ENCODE results near the gene FADS3.
"Not testable (repeated sequence)": the region's sequence is repeated elsewhere in the genome, so short reads cannot be mapped to it uniquely, and the experiment has no call there.

FADS3 gene

DNA sequence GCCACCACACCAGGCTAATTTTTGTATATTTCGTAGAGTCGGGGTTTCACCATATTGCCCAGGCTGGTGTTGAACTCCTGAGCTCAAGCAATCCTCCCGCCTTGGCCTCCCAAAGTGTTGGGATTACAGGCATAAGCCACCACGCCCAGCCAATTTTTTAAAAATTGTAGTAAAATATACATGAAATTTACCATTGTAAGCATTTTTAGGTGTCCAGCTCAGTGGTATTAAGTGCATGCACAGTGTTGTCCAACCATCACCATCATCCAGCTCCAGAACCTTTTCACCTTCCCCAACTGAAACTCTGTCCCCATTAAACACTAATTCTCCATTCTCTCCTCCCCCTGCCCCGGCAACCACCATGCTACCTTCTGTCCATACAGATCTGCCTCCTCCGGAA is 8.5 kb downstream of the FADS3 start:
- Histone ChIP-seq H3K36me3 (ENCODE audit: insufficient read depth, insufficient read length, low read length) (peaks cover 24% of the 10 kb centered on the region), H3K27me3 (ENCODE audit: insufficient read depth, insufficient read length) (no peaks in the 10 kb centered on the region), H3K9ac (ENCODE audit: insufficient read length, low read depth) (no peak overlapping the region), H3K4me1 (ENCODE audit: insufficient read depth, insufficient read length) (peaks cover 29% of the 10 kb centered on the region), H3K9me3 (ENCODE audit: insufficient read depth, low read length) (peaks cover 6% of the 10 kb centered on the region; the same call in 1 of the 2 replicates), H3K4me3 (ENCODE audit: insufficient read length, low read depth) (no peak overlapping the region)
- TF ChIP-seq SUZ12 (IDR thresholded peaks at IDR 0.05; ENCODE audit: extremely low read depth, insufficient read depth, insufficient read length) (no peak), YY1 (IDR thresholded peaks at IDR 0.05; ENCODE audit: insufficient read depth, insufficient read length) (no peak), ZNF274 (IDR thresholded peaks at IDR 0.05; ENCODE audit: low read depth, low read length) (no peak)
- DNase-seq (ENCODE audit: low read depth, low spot score): no peak

DNA sequence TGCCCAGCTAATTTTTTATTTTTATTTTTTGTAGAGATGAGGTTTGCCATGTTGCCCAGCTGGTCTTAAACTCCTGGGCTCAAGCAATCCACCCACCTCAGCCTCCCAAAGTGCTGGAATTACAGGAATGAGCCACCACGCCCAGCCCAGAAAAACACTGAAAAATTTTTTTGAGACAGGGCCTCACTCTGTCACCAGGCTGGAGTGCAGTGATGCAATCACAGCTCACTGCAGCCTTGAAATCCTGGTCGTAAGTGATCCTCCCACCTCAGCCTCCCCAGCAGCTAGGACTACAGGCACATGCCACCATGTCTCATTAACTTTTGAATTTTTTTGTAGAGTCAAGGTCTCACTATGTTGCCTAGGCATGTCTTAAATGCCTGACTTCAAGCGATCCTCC is 9.1 kb downstream of the FADS3 start:
- H3K4me1 ChIP-seq (ENCODE audit: insufficient read depth, insufficient read length): peaks cover 29% of the 10 kb centered on the region
- H3K9me3 ChIP-seq (ENCODE audit: insufficient read depth, low read length); DNase-seq (ENCODE audit: low read depth, low spot score); H3K4me3 ChIP-seq (ENCODE audit: insufficient read length, low read depth); H3K9ac ChIP-seq (ENCODE audit: insufficient read length, low read depth); H3K27me3 ChIP-seq (ENCODE audit: insufficient read depth, insufficient read length): not testable (repeated sequence)
- H3K36me3 ChIP-seq (ENCODE audit: insufficient read depth, insufficient read length, low read length): peaks cover 30% of the 10 kb centered on the region

DNA sequence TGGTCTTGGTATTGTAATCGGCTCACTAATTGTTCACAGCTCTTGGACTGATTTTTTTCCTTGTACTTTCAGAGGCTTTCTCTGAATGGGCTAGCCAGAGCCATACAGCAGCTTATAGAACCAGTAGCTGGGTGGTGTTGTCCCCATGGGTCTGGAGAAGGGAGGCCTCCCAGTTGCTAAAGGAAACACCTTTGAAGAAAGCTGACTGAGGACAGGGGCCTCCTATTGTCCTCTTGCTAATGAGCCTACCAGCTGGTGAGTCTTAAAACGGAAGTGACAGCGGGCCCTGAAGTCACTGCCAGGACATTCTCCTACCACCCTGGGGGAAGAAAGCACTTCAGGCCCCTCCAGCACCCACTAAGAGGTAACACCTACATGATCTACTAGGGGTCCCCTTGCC is 9.9 kb downstream of the FADS3 start:
- no peak for DNase-seq (ENCODE audit: low read depth, low spot score)
- Histone ChIP-seq H3K27me3 (ENCODE audit: insufficient read depth, insufficient read length) (no peaks in the 10 kb centered on the region), H3K9me3 (ENCODE audit: insufficient read depth, low read length) (no peaks in the 10 kb centered on the region), H3K4me1 (ENCODE audit: insufficient read depth, insufficient read length) (peaks cover 29% of the 10 kb centered on the region), H3K4me3 (ENCODE audit: insufficient read length, low read depth) (no peak overlapping the region), H3K9ac (ENCODE audit: insufficient read length, low read depth) (no peak overlapping the region), H3K36me3 (ENCODE audit: insufficient read depth, insufficient read length, low read length) (peaks cover 25% of the 10 kb centered on the region)
- TF ChIP-seq ZNF274 (IDR thresholded peaks at IDR 0.05; ENCODE audit: low read depth, low read length): no peak
- TF ChIP-seq SUZ12 (IDR thresholded peaks at IDR 0.05; ENCODE audit: extremely low read depth, insufficient read depth, insufficient read length): no peak
- TF ChIP-seq YY1 (IDR thresholded peaks at IDR 0.05; ENCODE audit: insufficient read depth, insufficient read length): no peak

DNA sequence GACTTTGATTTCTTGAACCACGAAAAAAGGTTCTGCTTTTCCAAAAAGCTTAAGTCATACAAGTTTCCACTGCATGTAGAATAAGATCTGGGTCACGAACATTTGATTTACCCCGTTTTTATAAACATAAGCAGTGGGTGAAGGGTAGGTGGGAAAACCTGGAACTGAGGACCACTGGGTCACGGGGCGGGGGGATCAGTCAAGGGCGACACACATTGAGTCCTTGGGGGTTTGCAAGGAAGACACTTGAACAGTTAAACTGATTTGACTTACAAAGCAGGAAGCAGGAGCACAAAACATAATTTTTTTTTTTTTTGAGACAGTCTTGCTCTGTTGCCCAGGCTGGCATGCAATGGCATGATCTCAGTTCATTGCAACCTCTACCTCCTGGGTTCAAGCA is 10.9 kb downstream of the FADS3 start:
- no peak overlapping the region for H3K4me3 ChIP-seq (ENCODE audit: insufficient read length, low read depth)
- H3K27me3 ChIP-seq (ENCODE audit: insufficient read depth, insufficient read length): no peaks in the 10 kb centered on the region
- peaks cover 28% of the 10 kb centered on the region for H3K36me3 ChIP-seq (ENCODE audit: insufficient read depth, insufficient read length, low read length)
- no peaks in the 10 kb centered on the region for H3K9me3 ChIP-seq (ENCODE audit: insufficient read depth, low read length)
- no peak for DNase-seq (ENCODE audit: low read depth, low spot score)
- no peak overlapping the region for H3K9ac ChIP-seq (ENCODE audit: insufficient read length, low read depth)
- TF ChIP-seq ZNF274 (IDR thresholded peaks at IDR 0.05; ENCODE audit: low read depth, low read length) (no peak), SUZ12 (IDR thresholded peaks at IDR 0.05; ENCODE audit: extremely low read depth, insufficient read depth, insufficient read length) (no peak), YY1 (IDR thresholded peaks at IDR 0.05; ENCODE audit: insufficient read depth, insufficient read length) (no peak)
- H3K4me1 ChIP-seq (ENCODE audit: insufficient read depth, insufficient read length): peaks cover 25% of the 10 kb centered on the region

DNA sequence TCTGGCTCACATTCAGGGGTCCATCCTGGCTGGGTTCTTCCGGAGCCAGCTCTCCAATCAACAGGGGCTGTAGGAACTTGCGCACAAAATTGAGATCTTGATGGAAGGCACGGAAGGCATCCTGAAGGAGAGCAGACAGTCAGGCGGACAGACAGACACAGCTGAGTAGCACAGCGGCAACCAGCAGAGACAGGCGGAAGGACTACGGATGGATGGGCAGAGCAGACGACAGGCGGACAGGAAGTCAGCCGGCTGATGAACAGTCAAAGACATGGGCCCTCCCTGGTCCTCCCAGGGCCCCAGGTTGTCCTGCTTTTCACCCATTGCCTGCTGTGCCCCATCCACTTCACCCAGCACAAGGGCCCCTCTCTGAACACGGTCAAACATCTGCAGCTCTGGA is 11.3 kb downstream of the FADS3 start:
- peaks cover 22% of the 10 kb centered on the region for H3K4me1 ChIP-seq (ENCODE audit: insufficient read depth, insufficient read length)
- TF ChIP-seq YY1 (IDR thresholded peaks at IDR 0.05; ENCODE audit: insufficient read depth, insufficient read length): no peak
- no peak for TF ChIP-seq SUZ12 (IDR thresholded peaks at IDR 0.05; ENCODE audit: extremely low read depth, insufficient read depth, insufficient read length)
- no peak for TF ChIP-seq ZNF274 (IDR thresholded peaks at IDR 0.05; ENCODE audit: low read depth, low read length)
- H3K27me3 ChIP-seq (ENCODE audit: insufficient read depth, insufficient read length): no peaks in the 10 kb centered on the region
- DNase-seq (ENCODE audit: low read depth, low spot score): no peak
- peaks cover 29% of the 10 kb centered on the region for H3K36me3 ChIP-seq (ENCODE audit: insufficient read depth, insufficient read length, low read length)
- H3K4me3 ChIP-seq (ENCODE audit: insufficient read length, low read depth): no peak overlapping the region
- no peaks in the 10 kb centered on the region for H3K9me3 ChIP-seq (ENCODE audit: insufficient read depth, low read length)
- H3K9ac ChIP-seq (ENCODE audit: insufficient read length, low read depth): peak overlapping the region; percentile 16

DNA sequence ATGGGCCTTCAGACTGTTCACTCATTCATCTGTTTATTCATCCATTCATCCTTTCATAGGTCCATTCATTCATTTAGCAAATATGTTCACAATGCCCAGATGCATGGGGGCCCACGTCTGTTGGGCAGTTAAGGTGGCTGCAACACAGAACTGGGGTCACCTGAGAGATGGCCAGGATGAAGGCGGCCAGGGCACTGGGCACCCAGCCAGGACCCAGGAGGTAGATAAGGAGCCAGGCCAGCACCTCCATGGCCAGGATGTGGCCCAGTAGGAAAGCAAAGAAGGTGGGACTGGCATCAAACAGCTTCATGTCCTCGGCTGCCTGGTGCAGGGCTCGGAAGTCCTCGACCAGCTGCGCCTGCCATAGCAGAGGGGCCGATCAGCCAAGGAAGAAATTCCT is 12.2 kb downstream of the FADS3 start:
- TF ChIP-seq YY1 (IDR thresholded peaks at IDR 0.05; ENCODE audit: insufficient read depth, insufficient read length): no peak
- no peak for TF ChIP-seq ZNF274 (IDR thresholded peaks at IDR 0.05; ENCODE audit: low read depth, low read length)
- TF ChIP-seq SUZ12 (IDR thresholded peaks at IDR 0.05; ENCODE audit: extremely low read depth, insufficient read depth, insufficient read length): no peak
- H3K9ac ChIP-seq (ENCODE audit: insufficient read length, low read depth): no peak overlapping the region
- H3K4me1 ChIP-seq (ENCODE audit: insufficient read depth, insufficient read length): peaks cover 24% of the 10 kb centered on the region
- H3K27me3 ChIP-seq (ENCODE audit: insufficient read depth, insufficient read length): no peaks in the 10 kb centered on the region
- H3K4me3 ChIP-seq (ENCODE audit: insufficient read length, low read depth): no peak overlapping the region
- H3K9me3 ChIP-seq (ENCODE audit: insufficient read depth, low read length): no peaks in the 10 kb centered on the region
- DNase-seq (ENCODE audit: low read depth, low spot score): no peak
- peaks cover 29% of the 10 kb centered on the region for H3K36me3 ChIP-seq (ENCODE audit: insufficient read depth, insufficient read length, low read length)

DNA sequence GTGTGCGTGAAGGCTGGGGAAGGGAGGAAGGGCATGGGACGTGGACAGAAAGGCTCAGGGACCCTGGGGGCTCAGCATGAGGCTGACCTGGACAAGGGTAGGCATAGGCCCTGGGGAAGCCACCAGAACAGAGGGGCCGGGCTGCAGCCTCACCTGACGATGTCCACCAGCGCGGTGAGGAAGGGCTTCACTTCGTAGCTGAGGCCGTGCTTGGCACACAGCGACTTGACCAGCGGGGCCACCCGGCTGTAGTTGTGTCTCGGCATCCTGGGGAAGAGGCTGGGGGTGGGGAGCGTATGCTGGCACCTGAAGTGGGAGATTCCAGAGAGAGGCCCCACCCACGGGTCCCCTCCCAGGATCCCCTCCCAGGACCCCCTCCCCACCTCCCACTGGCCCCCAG is 15.6 kb downstream of the FADS3 start:
- DNase-seq (ENCODE audit: low read depth, low spot score): no peak
- Histone ChIP-seq H3K9me3 (ENCODE audit: insufficient read depth, low read length) (no peaks in the 10 kb centered on the region), H3K27me3 (ENCODE audit: insufficient read depth, insufficient read length) (peaks cover 18% of the 10 kb centered on the region), H3K4me3 (ENCODE audit: insufficient read length, low read depth) (no peak overlapping the region), H3K36me3 (ENCODE audit: insufficient read depth, insufficient read length, low read length) (peaks cover 32% of the 10 kb centered on the region), H3K4me1 (ENCODE audit: insufficient read depth, insufficient read length) (peaks cover 29% of the 10 kb centered on the region), H3K9ac (ENCODE audit: insufficient read length, low read depth) (peak overlapping the region; percentile 43)
- no peak for TF ChIP-seq YY1 (IDR thresholded peaks at IDR 0.05; ENCODE audit: insufficient read depth, insufficient read length)
- no peak for TF ChIP-seq SUZ12 (IDR thresholded peaks at IDR 0.05; ENCODE audit: extremely low read depth, insufficient read depth, insufficient read length)
- TF ChIP-seq ZNF274 (IDR thresholded peaks at IDR 0.05; ENCODE audit: low read depth, low read length): no peak

DNA sequence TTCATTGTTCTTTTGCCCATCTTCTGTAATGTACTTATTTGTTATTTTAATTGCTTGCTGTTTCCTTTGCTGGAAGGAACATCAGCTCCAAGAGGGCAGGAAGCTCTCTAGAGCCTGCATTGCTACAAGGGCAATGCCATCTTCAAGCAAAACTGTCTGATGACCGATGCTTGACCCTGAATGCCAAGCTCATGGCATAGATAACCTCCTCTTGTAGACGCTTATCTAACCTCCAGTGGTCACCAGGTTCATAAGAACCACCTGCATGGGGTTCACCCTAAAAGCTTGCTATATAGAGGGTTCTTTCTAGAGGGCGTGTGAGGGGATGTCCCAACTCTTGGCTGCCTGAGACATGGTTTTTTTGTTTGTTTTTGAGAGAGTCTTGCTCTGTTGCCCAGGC is 16.5 kb downstream of the FADS3 start:
- Histone ChIP-seq H3K27me3 (ENCODE audit: insufficient read depth, insufficient read length) (peaks cover 18% of the 10 kb centered on the region), H3K4me3 (ENCODE audit: insufficient read length, low read depth) (no peak overlapping the region), H3K9me3 (ENCODE audit: insufficient read depth, low read length) (no peaks in the 10 kb centered on the region), H3K36me3 (ENCODE audit: insufficient read depth, insufficient read length, low read length) (peaks cover 28% of the 10 kb centered on the region), H3K9ac (ENCODE audit: insufficient read length, low read depth) (no peak overlapping the region), H3K4me1 (ENCODE audit: insufficient read depth, insufficient read length) (peaks cover 34% of the 10 kb centered on the region)
- no peak for DNase-seq (ENCODE audit: low read depth, low spot score)
- TF ChIP-seq SUZ12 (IDR thresholded peaks at IDR 0.05; ENCODE audit: extremely low read depth, insufficient read depth, insufficient read length) (no peak), YY1 (IDR thresholded peaks at IDR 0.05; ENCODE audit: insufficient read depth, insufficient read length) (no peak), ZNF274 (IDR thresholded peaks at IDR 0.05; ENCODE audit: low read depth, low read length) (no peak)

Measured in NT2/D1 (cell line).